Endothelial cell of umbilical vein (primary cell): ENCODE results near the gene LAMC3. TPM values are rescaled to one million over a fixed set of nuclear protein-coding genes. Genes with fewer than 3 reads are reported as not detected.

Experiments used
- BruUV-seq: library from RNA; stranded (reverse); fragments of 400-500 nt; replicated peaks from 2 replicates; lab custom pipeline; 2021; lab: Mats Ljungman, UMichigan
- CTCF ChIA-PET: fragments of 300-600, 350-600 bp; sonication (Branson Sonifier 250); formaldehyde crosslinking; loops from one replicate; lab custom pipeline; 2021; ENCODE audit warnings: antibody characterized with exemption, inconsistent platforms; lab: Charles Lee
- POLR2A ChIA-PET: fragments of 300-600, 350-600 bp; sonication (Branson Sonifier 250); formaldehyde crosslinking; loops from one replicate; lab custom pipeline; 2021; ENCODE audit warnings: antibody characterized with exemption, inconsistent platforms; lab: Charles Lee
- DNase-seq: peaks from one replicate; pipeline ENCODE4 v3.0.0-alpha.2; 2011; ENCODE audit warnings: low read depth, low spot score
- FAIRE-seq: peaks from 2 replicates; lab custom pipeline; 2011; peaks lifted over from hg19 to GRCh38; lab: Jason Lieb, UNC
- H2AFZ ChIP-seq: 2 replicates; pipeline ENCODE4 v1.6.0; 2012; ENCODE audit warnings: low read depth, low read length, control low read depth, inconsistent platforms
- H3K27ac ChIP-seq: 2 replicates; pipeline ENCODE4 v1.5.1; 2011; ENCODE audit warnings: low read depth, mild to moderate bottlenecking, control low read depth, low read length, moderate library complexity; ENCODE audit not compliant: insufficient read depth
- H3K27me3 ChIP-seq, 2 experiments: 2 replicates each; pipeline versions ENCODE4 v1.6.0 to v1.6.1; 2011; ENCODE audit warnings: low read length in 2 of 2, mixed read lengths in 1 of 2; ENCODE audit not compliant: control insufficient read depth in 2 of 2, insufficient read depth in 2 of 2
- H3K36me3 ChIP-seq, 2 experiments: 2 replicates in 1 of 2; 3 replicates in 1 of 2; pipeline ENCODE4 v1.5.1; 2011; ENCODE audit warnings: low read length in 2 of 2, mild to moderate bottlenecking in 1 of 2, moderate library complexity in 1 of 2; ENCODE audit not compliant: control insufficient read depth in 2 of 2, insufficient read depth in 2 of 2; ENCODE audit errors: extremely low read depth in 1 of 2
- H3K4me1 ChIP-seq: 3 replicates; pipeline ENCODE4 v1.5.1; 2011; ENCODE audit warnings: mild to moderate bottlenecking, low read length; ENCODE audit not compliant: control insufficient read depth, insufficient read depth; ENCODE audit errors: extremely low read depth
- H3K4me2 ChIP-seq: 2 replicates; pipeline ENCODE4 v1.6.1; 2011; ENCODE audit warnings: low read length, control low read depth, mixed read lengths; ENCODE audit not compliant: insufficient read depth
- H3K4me3 ChIP-seq, 3 experiments: fragments of 200-600 bp in 1 of 3; sonication (generic), shearing (Covaris generic) in 1 of 3; replicated peaks in 1 of 3; 2 replicates each; pipeline ENCODE4 v1.5.1; 2011 to 2016; ENCODE audit warnings: control low read depth in 3 of 3, low read length in 3 of 3, mild to moderate bottlenecking in 2 of 3, inconsistent platforms in 1 of 3, low read depth in 1 of 3, moderate library complexity in 1 of 3; ENCODE audit not compliant: insufficient read depth in 1 of 3
- H3K79me2 ChIP-seq: 2 replicates; pipeline ENCODE4 v1.6.0; 2012; ENCODE audit warnings: low read length, inconsistent platforms; ENCODE audit not compliant: control insufficient read depth, insufficient read depth
- H3K9ac ChIP-seq: replicated peaks from 2 replicates; pipeline ENCODE3; 2011; ENCODE audit warnings: low read length, control low read depth; ENCODE audit not compliant: insufficient read depth; ENCODE audit errors: extremely low read depth
- H3K9me1 ChIP-seq: replicated peaks from 3 replicates; pipeline ENCODE4 v1.6.0; 2011; ENCODE audit warnings: mild to moderate bottlenecking, low read length; ENCODE audit not compliant: control insufficient read depth, insufficient read depth; ENCODE audit errors: extremely low read depth
- H3K9me3 ChIP-seq: replicated peaks from 2 replicates; pipeline ENCODE4 v1.5.1; 2012; ENCODE audit warnings: low read length, inconsistent platforms; ENCODE audit not compliant: control insufficient read depth, insufficient read depth
- H4K20me1 ChIP-seq: replicated peaks from 2 replicates; pipeline ENCODE3; 2011; ENCODE audit warnings: mild to moderate bottlenecking, low read length; ENCODE audit not compliant: control insufficient read depth, insufficient read depth; ENCODE audit errors: extremely low read depth
- CTCF ChIP-seq, 2 donors: IDR thresholded peaks; 1 replicate in 1 of 2; 2 replicates in 1 of 2; pipeline ENCODE4 v1.5.1; 2011; ENCODE audit warnings: low read length in 2 of 2, mild to moderate bottlenecking in 2 of 2, moderate library complexity in 2 of 2, control low read depth in 1 of 2, inconsistent platforms in 1 of 2, low read depth in 1 of 2; ENCODE audit not compliant: insufficient read depth in 1 of 2; ENCODE audit errors: extremely low read depth in 1 of 2
- EZH2 ChIP-seq: IDR thresholded peaks from 2 replicates; pipeline ENCODE4 v1.6.1; 2012; ENCODE audit warnings: borderline replicate concordance, low read depth, mild to moderate bottlenecking, moderate library complexity, low read length, inconsistent platforms; ENCODE audit not compliant: severe bottlenecking
- FOS ChIP-seq: IDR thresholded peaks from 2 replicates; pipeline ENCODE4 v1.6.1; 2011; ENCODE audit warnings: mild to moderate bottlenecking, low read length, moderate library complexity, borderline replicate concordance; ENCODE audit not compliant: insufficient read depth
- POLR2A ChIP-seq: IDR thresholded peaks from 2 replicates; pipeline ENCODE4 v1.6.1; 2012; ENCODE audit warnings: low read depth, mild to moderate bottlenecking, control low read depth, low read length
- dilution Hi-C: fragments of 300-500 bp; cut with MboI; formaldehyde crosslinking; loops from one replicate; pipeline ENCODE4 v1.15.0; 2019; ENCODE audit warnings: low sequenced_read_pairs; ENCODE audit not compliant: extremely low pct_ligation_motif_present
- intact Hi-C: fragments of 100-400 bp; cut with micrococcal nuclease; formaldehyde crosslinking; loops from one replicate; pipeline ENCODE4 v1.10.0; 2022
- polyA plus RNA-seq, 4 experiments: library from polyadenylated mRNA; depleted of rRNA in 3 of 4; stranded (reverse) in 3 of 4; unstranded in 1 of 4; fragments of >200 nt; gene quantifications; 2 replicates each; pipeline versions ENCODE4 v1.2.1 to v1.2.3, GENCODE V29; 2011 to 2012; ENCODE audit warnings: missing spikeins in 1 of 4
- total RNA-seq: library from RNA; stranded (reverse); gene quantifications from 2 replicates; pipeline ENCODE4 v1.2.3, GENCODE V29; 2021
- TF ChIP-seq, protein P1 (sequence below): IDR thresholded peaks from 2 replicates; pipeline ENCODE4 v1.6.1; 2011; ENCODE audit not compliant: insufficient read depth, insufficient read length

The LAMC3 gene
- total and polyA plus RNA-seq, 2 donors (not counting 3 experiments of a cell fraction or from before 2014, with no cell fraction given) = 0.18 to 0.38 TPM

- POLR2A ChIA-PET = no interaction called here
- dilution Hi-C loops = no loop called here
- no peak for FAIRE-seq
- intact Hi-C loops = no loop called here
- no TSS peak for BruUV-seq
- no peaks in the 10 kb centered on the region for H3K9me3 ChIP-seq
- H3K4me2 ChIP-seq = no peak overlapping the region
- CTCF ChIA-PET = no interaction called here
- DNase-seq = no peak
- H3K4me1 ChIP-seq = no peaks in the 10 kb centered on the region
- H3K36me3 ChIP-seq = no peaks in the 10 kb centered on the region
- H3K4me3 ChIP-seq = no peak overlapping the region
- peaks cover 8 to 12% of the 10 kb centered on the region in 2 experiments for H3K27me3 ChIP-seq
- no peak overlapping the region for H3K27ac ChIP-seq
- H2AFZ ChIP-seq = no peak overlapping the region
- TF ChIP-seq EZH2 (no peak), POLR2A (no peak), CTCF (IDR thresholded peaks at IDR 0.05; ENCODE audit: extremely low read depth in 1 of 2, insufficient read depth in 1 of 2, low read depth in 1 of 2, low read length in 2 of 2) (no peak), FOS (no peak)
- TF ChIP-seq, protein P1, sequence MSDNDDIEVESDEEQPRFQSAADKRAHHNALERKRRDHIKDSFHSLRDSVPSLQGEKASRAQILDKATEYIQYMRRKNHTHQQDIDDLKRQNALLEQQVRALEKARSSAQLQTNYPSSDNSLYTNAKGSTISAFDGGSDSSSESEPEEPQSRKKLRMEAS = no peak
- H3K79me2 ChIP-seq = no peaks in the 10 kb centered on the region
- H4K20me1 ChIP-seq = no peaks in the 10 kb centered on the region
- H3K9ac ChIP-seq = no peak overlapping the region
- H3K9me1 ChIP-seq = no peaks in the 10 kb centered on the region
These were observed 82.5 kb downstream of the LAMC3 start for GRCh38 chr9:131091352-131091992.
